HG03135 (cell line): ENCODE measurements around the gene MAML1.
"Not testable (repeated sequence)": the region's sequence is repeated elsewhere in the genome, so short reads cannot be mapped to it uniquely, and the experiment has no call there.

Experiments used
- ATAC-seq: cut with Tn5 transposase; IDR thresholded peaks from one replicate; pipeline ENCODE4 v1.9.1; 2021; ENCODE audit warnings: mild to moderate bottlenecking, moderate library complexity; ENCODE audit not compliant: unreplicated experiment

MAML1 gene

DNA sequence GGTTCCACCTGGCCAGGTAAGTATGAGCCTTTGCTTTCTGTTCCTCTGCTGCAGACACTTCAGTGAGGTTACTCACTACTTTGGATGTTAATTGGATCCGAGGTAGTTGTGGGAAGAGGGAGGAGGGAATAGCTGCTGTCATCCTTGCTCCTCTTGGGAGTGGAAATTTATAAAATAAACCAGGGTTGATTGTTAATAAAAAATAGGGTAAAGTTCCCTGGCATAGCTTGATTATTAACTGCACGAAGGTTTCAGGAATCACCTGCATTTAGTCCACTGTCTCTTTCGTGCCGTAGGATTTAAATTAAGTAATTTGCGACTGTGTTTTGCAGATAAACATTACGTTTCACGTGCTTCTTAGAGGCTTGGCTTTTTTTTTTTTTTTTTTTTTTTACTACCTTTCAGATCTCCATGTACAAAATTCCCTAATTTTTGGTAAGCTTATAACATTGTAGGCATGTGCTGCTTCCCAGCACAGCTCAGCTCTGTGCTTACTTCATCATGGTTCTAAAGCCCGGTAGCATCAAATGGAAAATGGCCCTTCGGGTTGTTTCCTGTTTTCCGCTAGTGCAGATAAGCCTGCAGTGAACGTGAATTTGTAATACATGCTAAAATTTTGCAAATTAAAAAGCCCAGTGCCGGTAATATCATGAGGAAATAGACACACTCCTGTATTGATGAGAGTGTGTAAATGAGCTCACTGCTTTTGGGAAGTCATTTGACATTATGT lies 34.3 kb downstream of the MAML1 start:
- ATAC-seq = no peak

- ATAC-seq = no peak
These were observed 35.0 kb downstream of the MAML1 start for GRCh38 chr5:179767496-179768100.

- ATAC-seq = no peak
These were observed 35.9 kb downstream of the MAML1 start for GRCh38 chr5:179768326-179769085.

DNA sequence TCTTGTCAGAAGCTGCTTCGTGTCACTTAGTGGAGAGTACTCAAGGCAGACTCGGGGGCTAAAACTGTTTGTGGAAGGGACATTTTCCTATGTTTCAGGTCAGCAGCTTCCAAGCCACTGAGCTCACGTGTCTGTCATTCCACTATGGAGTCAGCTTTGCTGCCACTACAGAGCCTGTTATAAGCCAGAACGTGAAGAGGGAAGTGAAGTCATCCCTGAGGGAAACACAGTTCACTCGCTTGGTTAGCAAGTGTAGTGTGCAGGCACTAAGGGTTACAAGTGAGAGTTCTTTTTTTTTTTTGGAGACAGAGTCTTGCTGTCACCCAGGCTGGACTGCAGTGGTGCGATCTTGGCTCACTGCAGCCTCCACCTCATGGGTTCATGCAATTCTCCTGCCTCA lies 36.6 kb downstream of the MAML1 start:
- no peak for ATAC-seq

GRCh38 chr5:179769796-179770195 lies 37.2 kb downstream of the MAML1 start:
- no peak for ATAC-seq

DNA sequence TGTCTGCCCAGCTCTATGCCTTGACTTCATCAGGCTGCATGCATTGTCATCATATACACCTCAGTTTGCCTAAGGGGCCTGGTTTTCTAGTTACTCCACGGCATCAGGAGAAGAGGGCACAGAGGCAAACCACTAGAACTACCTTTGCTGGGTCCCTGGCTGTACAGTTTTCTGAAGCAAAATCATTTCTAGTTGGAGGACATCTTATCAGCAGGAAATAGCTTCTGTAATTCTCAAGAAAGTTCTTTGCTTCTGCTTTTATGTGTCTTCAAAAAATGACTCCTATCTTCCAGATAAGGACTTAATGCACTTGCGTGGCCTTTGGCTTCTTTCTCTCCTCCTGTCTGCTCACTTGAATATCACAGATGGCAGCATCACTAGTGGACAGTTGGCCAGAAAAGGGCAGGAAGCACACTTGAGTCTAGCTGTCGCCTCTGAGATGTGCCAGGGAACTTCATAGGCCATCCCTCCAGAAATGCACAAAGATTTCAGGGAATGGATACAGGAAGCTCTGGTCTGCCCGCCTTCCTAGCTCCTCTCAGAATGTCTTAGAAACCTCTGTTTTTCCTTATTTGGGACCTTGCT lies 38.8 kb downstream of the MAML1 start:
- ATAC-seq = no peak

DNA sequence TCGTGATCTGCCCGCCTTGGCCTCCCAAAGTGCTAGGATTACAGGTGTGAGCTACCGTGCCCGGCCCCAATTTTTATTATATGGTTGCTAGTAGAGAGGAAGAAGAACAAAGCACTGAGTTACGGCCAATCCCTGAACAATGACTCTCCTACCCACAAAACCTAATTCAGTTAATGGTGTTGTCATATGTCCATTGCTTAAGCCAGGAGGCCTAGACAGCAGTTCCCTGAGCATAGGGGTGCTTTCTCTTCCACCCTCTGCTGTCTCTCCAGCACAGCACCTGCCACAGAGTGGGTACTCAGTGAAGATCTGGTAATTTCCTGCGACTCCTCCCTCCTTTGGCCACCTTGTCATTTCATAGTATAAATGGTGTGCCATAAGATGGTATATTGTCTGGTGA lies 39.7 kb downstream of the MAML1 start:
- ATAC-seq = no peak

- no peak for ATAC-seq
These were observed 41.0 kb downstream of the MAML1 start for GRCh38 chr5:179773686-179774040.

GRCh38 chr5:179774442-179774841 lies 41.8 kb downstream of the MAML1 start:
- ATAC-seq = no peak

- ATAC-seq = no peak
These were observed 43.9 kb downstream of the MAML1 start for GRCh38 chr5:179776411-179776938.

DNA sequence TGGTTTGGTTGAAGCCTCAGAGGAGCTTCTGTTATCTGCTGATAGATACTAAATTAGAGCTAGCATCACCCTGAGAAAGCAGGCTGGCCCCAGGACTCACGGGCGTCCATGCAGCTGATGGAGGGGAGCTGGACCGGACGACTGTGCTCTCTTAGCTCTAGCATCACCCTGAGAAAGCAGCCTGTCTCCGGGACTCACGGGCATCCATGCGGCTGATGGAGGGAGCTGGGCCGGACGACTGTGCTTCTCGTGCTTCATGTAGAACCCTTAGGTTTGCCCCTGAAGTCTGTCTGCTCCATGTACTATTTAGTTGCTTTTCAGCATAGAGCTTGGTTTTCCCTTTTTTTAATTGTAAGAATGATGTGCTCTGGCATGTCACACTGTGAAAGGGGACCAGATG lies 44.8 kb downstream of the MAML1 start:
- no peak for ATAC-seq

DNA sequence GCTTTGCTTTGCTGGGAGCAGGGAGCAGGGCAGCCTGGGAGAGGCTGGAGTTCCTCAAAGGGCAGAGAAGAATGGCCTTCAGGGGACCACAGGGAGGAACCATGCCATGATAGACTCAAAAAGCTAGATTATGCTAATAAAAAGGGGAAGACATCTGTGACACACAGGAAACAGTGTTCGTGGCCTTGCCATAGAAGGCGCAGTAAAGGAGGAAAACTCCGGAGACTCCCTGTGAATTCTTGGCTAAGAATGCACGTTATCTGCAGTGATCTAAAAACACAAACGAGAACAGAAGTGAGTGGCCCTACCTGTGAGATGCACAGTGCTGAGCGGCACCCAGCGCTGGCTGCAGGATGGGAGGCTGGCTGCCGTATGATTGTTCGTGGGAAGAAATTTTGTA lies 45.3 kb downstream of the MAML1 start:
- no peak for ATAC-seq

DNA sequence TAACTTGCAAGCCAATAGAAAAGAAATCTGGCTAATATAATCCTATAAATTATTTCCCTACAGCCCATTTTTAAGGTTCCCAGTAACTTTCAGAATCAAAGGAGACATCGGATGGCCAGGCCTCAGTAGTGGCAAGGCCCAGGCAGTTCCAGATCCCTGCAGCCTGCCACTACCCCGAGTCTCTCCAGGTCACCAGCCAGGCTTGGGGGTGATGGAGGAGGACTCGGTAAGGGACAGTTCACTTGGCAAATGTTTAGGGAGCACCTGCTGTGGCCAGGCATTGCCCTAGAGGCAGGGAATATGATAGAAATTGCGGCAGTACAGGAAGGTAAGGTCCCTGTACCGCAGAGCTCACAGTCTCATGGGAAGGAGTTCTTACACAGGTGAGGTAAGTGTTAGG lies 46.0 kb downstream of the MAML1 start:
- no peak for ATAC-seq

GRCh38 chr5:179779826-179780225 lies 47.2 kb downstream of the MAML1 start:
- ATAC-seq = no peak

GRCh38 chr5:179780362-179780761 lies 47.7 kb downstream of the MAML1 start:
- no peak for ATAC-seq

- ATAC-seq = no peak
These were observed 49.2 kb downstream of the MAML1 start for GRCh38 chr5:179781846-179782245.

DNA sequence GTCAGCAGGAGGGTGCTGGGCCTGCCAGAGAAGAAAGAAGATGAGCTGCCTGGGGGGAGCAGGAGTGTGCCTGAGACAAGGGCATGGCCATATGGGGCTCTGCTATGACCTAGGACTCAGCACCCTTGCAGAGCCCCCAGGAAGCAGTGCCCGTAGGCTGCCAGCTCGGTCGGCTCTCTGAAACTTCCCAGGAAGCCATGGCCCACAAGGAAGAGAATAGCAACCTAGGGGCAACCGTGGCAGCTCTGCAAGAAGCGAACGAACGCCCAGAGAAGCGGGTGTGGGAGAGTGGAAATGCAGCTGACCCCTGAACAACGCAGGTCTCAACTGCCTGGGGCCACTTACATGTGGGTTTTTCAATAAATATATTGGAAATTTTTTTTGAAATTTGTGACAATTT lies 50.5 kb downstream of the MAML1 start:
- ATAC-seq = no peak

DNA sequence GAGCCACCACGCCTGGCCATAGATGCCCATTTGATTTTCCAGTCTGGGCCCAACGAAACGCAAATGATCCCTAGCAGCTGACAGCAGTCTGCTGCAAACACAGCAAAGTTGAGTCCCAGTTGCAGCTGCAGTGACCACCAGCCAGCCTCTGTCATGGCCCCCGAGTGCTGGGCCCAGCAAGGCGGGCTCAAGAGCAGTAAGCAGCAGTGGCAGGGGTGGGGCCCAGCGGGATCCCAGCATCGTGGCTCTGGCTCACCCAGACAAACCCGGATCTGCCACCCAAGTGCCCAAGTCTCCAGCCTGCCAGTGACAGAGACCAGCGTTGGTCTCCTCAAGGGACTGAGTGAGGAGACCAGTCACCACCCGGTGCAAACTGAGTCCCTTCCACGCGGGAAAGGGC lies 54.2 kb downstream of the MAML1 start:
- ATAC-seq = no peak

DNA sequence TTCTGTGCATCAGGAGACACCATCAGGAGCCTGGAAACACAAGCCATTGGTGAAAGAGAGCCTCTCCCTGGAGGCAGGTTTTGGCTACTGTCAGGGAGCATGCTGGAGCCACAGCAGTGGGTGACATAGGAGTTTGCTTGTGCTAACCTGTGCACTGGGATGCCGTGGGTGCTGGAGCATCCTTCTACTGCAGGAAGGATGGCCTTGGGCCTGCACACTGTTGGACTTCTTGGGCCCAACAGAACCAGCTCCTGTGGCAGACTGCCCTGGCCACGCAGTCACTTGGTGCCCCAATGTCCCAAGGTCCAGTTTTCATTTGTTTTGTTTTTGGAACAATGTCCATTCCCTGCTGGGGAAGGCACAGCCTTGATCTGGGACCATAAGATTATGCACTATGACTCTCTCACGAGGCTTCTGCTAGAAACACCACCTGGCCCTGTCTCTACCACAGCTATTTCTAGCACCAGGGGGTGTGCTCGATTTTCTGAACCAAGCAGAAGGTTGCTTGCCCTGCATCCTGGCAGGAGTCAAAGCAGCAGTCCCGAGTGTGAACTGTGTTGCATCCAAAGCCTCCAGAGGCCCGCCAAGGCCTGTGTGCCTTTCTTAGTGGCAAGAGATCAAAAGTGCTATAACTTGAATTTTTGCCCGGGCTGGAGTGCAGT lies 55.7 kb downstream of the MAML1 start:
- no peak for ATAC-seq

- ATAC-seq = not testable (repeated sequence)
These were observed 56.7 kb downstream of the MAML1 start for GRCh38 chr5:179789278-179789677.
